T-helper 1 cell treated with Interleukin-12 subunit alpha and Interleukin-12 subunit beta and Interleukin-4 antibody, amounts not matched to agents 30 μg/mL and 1 μg/mL, for 36 hours (primary cell): ENCODE results near the gene WDR1.

Experiments used
- H3K27ac Mint-ChIP-seq: one replicate; pipeline ENCODE4 v1.8.0; 2021; ENCODE audit warnings: mild to moderate bottlenecking, mixed read lengths
- H3K27me3 Mint-ChIP-seq: one replicate; pipeline ENCODE4 v1.8.0; 2021; ENCODE audit warnings: low read depth, mixed read lengths
- H3K36me3 Mint-ChIP-seq: one replicate; pipeline ENCODE4 v1.8.0; 2021; ENCODE audit warnings: low read depth, mixed read lengths
- H3K4me1 Mint-ChIP-seq: one replicate; pipeline ENCODE4 v1.8.0; 2021; ENCODE audit warnings: low read depth, mixed read lengths
- H3K4me3 Mint-ChIP-seq: one replicate; pipeline ENCODE4 v1.8.0; 2021; ENCODE audit warnings: mild to moderate bottlenecking, moderate library complexity, mixed read lengths
- H3K9me3 Mint-ChIP-seq: one replicate; pipeline ENCODE4 v1.8.0; 2021; ENCODE audit warnings: mixed read lengths

The WDR1 gene

GRCh38 chr4:10031668-10032590, 84.7 kb downstream of the WDR1 start:
- Mint-ChIP-seq H3K4me3 (no peak overlapping the region), H3K9me3 (no peaks in the 10 kb centered on the region), H3K27ac (no peak overlapping the region), H3K36me3 (no peaks in the 10 kb centered on the region), H3K4me1 (peaks cover 12% of the 10 kb centered on the region), H3K27me3 (peaks cover 4% of the 10 kb centered on the region)

DNA sequence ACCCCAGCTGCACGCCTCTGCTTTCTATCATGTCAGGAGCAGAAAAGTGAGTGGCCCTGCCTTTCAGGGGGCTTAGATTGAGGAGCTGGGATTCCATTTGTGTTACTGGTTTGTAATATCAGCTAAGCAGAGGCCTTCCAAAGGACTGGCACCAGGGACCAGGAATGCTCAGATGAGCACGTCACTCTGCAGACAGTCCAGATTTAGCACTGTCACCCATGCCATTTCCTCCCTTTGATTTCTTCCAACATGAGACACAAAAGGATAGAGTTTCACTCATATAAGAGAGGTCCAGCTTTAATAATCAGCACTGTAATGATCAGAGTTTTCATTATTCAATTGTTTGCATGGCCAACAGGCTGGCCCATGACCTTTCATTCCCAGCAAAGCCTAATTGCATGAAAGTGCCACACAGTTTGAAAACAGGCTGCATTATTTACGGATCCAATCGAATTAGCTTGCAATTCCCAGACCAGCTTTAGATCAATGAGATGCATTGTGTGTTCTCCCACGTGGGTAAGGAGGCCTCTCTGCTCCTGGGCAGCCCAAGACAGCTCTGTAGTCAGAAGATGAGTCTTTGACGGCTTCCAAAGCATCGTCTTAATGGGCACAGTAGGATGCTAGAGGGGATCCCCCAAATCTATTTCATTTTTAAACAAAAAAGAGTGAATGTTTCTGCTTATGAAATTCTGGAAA, 85.5 kb downstream of the WDR1 start:
- Mint-ChIP-seq H3K9me3 (no peaks in the 10 kb centered on the region), H3K36me3 (no peaks in the 10 kb centered on the region), H3K27ac (no peak overlapping the region), H3K4me3 (no peak overlapping the region), H3K27me3 (peaks cover 4% of the 10 kb centered on the region), H3K4me1 (peaks cover 12% of the 10 kb centered on the region)

- H3K9me3 Mint-ChIP-seq, result no peaks in the 10 kb centered on the region
- H3K27ac Mint-ChIP-seq, result no peak overlapping the region
- no peaks in the 10 kb centered on the region for H3K36me3 Mint-ChIP-seq
- H3K27me3 Mint-ChIP-seq, result peaks cover 10% of the 10 kb centered on the region
- no peak overlapping the region for H3K4me3 Mint-ChIP-seq
- peaks cover 12% of the 10 kb centered on the region for H3K4me1 Mint-ChIP-seq
Measured at GRCh38 chr4:10029403-10029802, 87.2 kb downstream of the WDR1 start.

DNA sequence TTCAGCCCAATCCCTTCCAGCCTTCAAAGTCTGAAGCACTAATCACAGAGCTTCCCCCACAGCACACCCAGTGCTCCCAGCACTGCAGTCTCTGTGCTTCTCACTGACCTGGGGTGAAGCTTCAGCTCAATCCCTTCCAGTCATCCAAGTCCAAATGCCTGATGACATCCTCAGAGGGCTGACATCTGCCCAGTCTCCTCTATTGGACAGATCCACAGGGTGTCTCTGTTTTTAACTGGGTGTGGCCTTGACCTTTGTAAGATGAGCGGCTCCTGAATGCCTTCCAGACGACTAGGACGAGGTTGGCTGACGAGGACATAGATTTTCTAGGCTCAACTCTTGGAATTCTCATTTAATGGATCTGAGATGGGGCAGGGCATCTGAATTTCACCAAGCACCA, 87.7 kb downstream of the WDR1 start:
- Mint-ChIP-seq H3K36me3 (no peaks in the 10 kb centered on the region), H3K27me3 (peaks cover 10% of the 10 kb centered on the region), H3K9me3 (no peaks in the 10 kb centered on the region), H3K4me3 (no peak overlapping the region), H3K4me1 (peaks cover 12% of the 10 kb centered on the region), H3K27ac (no peak overlapping the region)

DNA sequence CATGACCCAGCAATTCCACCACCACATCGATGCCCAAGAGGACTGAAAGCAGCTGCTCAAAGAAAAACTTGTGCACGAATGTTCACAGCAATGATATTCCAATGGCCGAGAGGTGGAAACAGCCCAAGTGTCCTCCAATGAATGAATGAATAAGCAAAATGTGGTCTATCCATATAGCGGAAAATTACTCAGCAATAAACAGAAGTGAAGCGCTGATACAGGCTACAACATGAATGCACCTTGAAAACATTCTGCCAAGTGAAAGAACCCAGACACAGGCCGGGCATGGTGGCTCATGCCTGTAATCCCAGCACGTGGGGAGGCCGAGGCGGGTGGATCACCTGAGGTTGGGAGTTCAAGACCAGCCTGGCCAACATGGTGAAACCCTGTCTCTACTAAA, 90.1 kb downstream of the WDR1 start:
- Mint-ChIP-seq H3K36me3 (no peaks in the 10 kb centered on the region), H3K27me3 (peaks cover 10% of the 10 kb centered on the region), H3K27ac (no peak overlapping the region), H3K4me3 (no peak overlapping the region), H3K4me1 (no peaks in the 10 kb centered on the region), H3K9me3 (no peaks in the 10 kb centered on the region)

GRCh38 chr4:10025230-10025806, 91.3 kb downstream of the WDR1 start:
- H3K4me1 Mint-ChIP-seq, result no peaks in the 10 kb centered on the region
- no peak overlapping the region for H3K27ac Mint-ChIP-seq
- H3K27me3 Mint-ChIP-seq, result peaks cover 10% of the 10 kb centered on the region
- H3K9me3 Mint-ChIP-seq, result no peaks in the 10 kb centered on the region
- no peak overlapping the region for H3K4me3 Mint-ChIP-seq
- no peaks in the 10 kb centered on the region for H3K36me3 Mint-ChIP-seq
